Endodermal cell (in vitro differentiated cells): Measurements from ENCODE around the gene PDE7B. TPM values are rescaled to one million over a fixed set of nuclear protein-coding genes. Genes with fewer than 3 reads are reported as not detected.

Source experiments
- DNase-seq: peaks from one replicate; pipeline ENCODE4 v3.0.0-alpha.2; 2017
- H3K27ac ChIP-seq: 2 replicates; pipeline ENCODE4 v1.5.1; 2013; ENCODE audit warnings: mild to moderate bottlenecking, low read depth, low read length, moderate library complexity
- H3K27me3 ChIP-seq: 2 replicates; pipeline ENCODE4 v1.6.1; 2013; ENCODE audit warnings: mild to moderate bottlenecking, low read length, moderate library complexity; ENCODE audit not compliant: insufficient read depth, control insufficient read depth, poor library complexity, severe bottlenecking
- H3K36me3 ChIP-seq: 2 replicates; pipeline ENCODE4 v1.7.0; 2013; ENCODE audit warnings: mild to moderate bottlenecking, low read length, moderate library complexity; ENCODE audit not compliant: control insufficient read depth, insufficient read depth
- H3K4me1 ChIP-seq: one replicate; pipeline ENCODE4 v1.7.0; 2013; ENCODE audit warnings: low read length; ENCODE audit not compliant: control insufficient read depth, insufficient read depth
- H3K4me3 ChIP-seq: 2 replicates; pipeline ENCODE4 v1.5.1; 2013; ENCODE audit warnings: mild to moderate bottlenecking, low read length, moderate library complexity
- H3K9ac ChIP-seq: 2 replicates; pipeline ENCODE4 v1.6.1; 2013; ENCODE audit warnings: mild to moderate bottlenecking, low read length, moderate library complexity; ENCODE audit not compliant: poor library complexity, severe bottlenecking; ENCODE audit errors: extremely low read depth
- H3K9me3 ChIP-seq: 2 replicates; pipeline ENCODE4 v1.6.1; 2013; ENCODE audit warnings: mild to moderate bottlenecking, low read length, moderate library complexity; ENCODE audit not compliant: control insufficient read depth
- H3K27ac Mint-ChIP-seq: 2 replicates; pipeline ENCODE4 v1.8.0; 2020; ENCODE audit warnings: mixed read lengths
- H3K27me3 Mint-ChIP-seq: 2 replicates; pipeline ENCODE4 v1.8.0; 2021; ENCODE audit warnings: mild to moderate bottlenecking, mixed read lengths; ENCODE audit not compliant: insufficient read depth
- H3K36me3 Mint-ChIP-seq: 2 replicates; pipeline ENCODE4 v1.8.0; 2020; ENCODE audit warnings: low read depth, mixed read lengths
- H3K4me1 Mint-ChIP-seq: 2 replicates; pipeline ENCODE4 v1.8.0; 2020; ENCODE audit warnings: mixed read lengths
- H3K4me3 Mint-ChIP-seq: 2 replicates; pipeline ENCODE4 v1.8.0; 2020; ENCODE audit warnings: mild to moderate bottlenecking, moderate library complexity, mixed read lengths
- H3K9me3 Mint-ChIP-seq: 2 replicates; pipeline ENCODE4 v1.8.0; 2020; ENCODE audit warnings: mild to moderate bottlenecking, mixed read lengths
- WGBS, 2 experiments: methylation state at CpG; one replicate each; pipeline versions ENCODE4 v1.1.5 to v1.1.7; 2013; ENCODE audit warnings: missing lambda C conversion rate in 2 of 2, mixed read lengths in 1 of 2; ENCODE audit not compliant: insufficient coverage in 1 of 2, insufficient read length in 1 of 2; 5-methylcytosine and 5-hydroxymethylcytosine counted together
- total RNA-seq, 2 donors: library from RNA; stranded (reverse); fragmentation: NEBNext Ultra II Directional in 1 of 2; extraction: Animal tissue kit (Norgen Biotek cat#: 25700) in 1 of 2; gene quantifications; 2 replicates in 1 of 2; 3 replicates in 1 of 2; pipeline ENCODE4 v1.2.1, GENCODE V29; 2021
- TF ChIP-seq, protein P1 (sequence below): fragments of 200-600 bp; sonication (generic); conservative IDR thresholded peaks from 2 replicates; pipeline ENCODE4 v1.5.0; 2021; ENCODE audit warnings: antibody characterized with exemption, mild to moderate bottlenecking

PDE7B gene
- total RNA-seq, 2 donors from 2014 or later, result 0.26 TPM; not detected in 1

DNA sequence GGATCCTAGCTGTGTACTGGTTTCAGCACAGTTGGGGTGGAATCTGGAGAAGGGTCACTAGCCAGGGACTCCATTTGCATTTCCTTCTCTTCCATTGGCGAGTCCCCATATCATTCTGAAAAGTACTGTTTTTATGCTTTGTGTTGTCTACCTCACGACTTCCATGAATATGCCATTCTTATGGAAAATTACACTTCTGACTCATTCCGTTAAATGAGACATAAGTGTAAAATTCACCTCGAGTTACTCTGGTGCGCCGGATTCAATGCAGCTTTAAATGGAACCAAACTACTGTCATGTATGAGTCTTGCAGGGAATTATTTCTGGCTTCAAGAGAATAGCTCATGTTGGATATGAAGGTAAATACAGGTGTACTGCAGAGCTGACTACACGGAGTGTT, 99.2 kb downstream of the PDE7B start:
- H3K27ac Mint-ChIP-seq, result no peak overlapping the region
- WGBS, 2 experiments, result 90% methylated on average over 6 to 7 of the region's 7 CpGs

GRCh38 chr6:135951169-135951568, 99.7 kb downstream of the PDE7B start:
- H3K9me3 ChIP-seq, result no peaks in the 10 kb centered on the region
- Mint-ChIP-seq H3K9me3 (no peaks in the 10 kb centered on the region), H3K27ac (no peak overlapping the region), H3K36me3 (no peaks in the 10 kb centered on the region), H3K4me1 (no peaks in the 10 kb centered on the region), H3K4me3 (no peak overlapping the region), H3K27me3 (no peaks in the 10 kb centered on the region)
- H3K4me3 ChIP-seq, result no peak overlapping the region
- no peak overlapping the region for H3K27ac ChIP-seq
- H3K27me3 ChIP-seq, result no peaks in the 10 kb centered on the region
- H3K4me1 ChIP-seq, result no peaks in the 10 kb centered on the region
- TF ChIP-seq, protein P1, sequence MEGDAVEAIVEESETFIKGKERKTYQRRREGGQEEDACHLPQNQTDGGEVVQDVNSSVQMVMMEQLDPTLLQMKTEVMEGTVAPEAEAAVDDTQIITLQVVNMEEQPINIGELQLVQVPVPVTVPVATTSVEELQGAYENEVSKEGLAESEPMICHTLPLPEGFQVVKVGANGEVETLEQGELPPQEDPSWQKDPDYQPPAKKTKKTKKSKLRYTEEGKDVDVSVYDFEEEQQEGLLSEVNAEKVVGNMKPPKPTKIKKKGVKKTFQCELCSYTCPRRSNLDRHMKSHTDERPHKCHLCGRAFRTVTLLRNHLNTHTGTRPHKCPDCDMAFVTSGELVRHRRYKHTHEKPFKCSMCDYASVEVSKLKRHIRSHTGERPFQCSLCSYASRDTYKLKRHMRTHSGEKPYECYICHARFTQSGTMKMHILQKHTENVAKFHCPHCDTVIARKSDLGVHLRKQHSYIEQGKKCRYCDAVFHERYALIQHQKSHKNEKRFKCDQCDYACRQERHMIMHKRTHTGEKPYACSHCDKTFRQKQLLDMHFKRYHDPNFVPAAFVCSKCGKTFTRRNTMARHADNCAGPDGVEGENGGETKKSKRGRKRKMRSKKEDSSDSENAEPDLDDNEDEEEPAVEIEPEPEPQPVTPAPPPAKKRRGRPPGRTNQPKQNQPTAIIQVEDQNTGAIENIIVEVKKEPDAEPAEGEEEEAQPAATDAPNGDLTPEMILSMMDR, result no peak
- H3K9ac ChIP-seq, result no peak overlapping the region
- no peaks in the 10 kb centered on the region for H3K36me3 ChIP-seq
- WGBS, 2 experiments, result 85% methylated on average over 1 of the region's 1 CpG; no CpG with 5 or more reads in 1 of the 2 experiments
- DNase-seq, result no peak

More for the DNA sequence above, 99.2 kb downstream of the PDE7B start:
- TF ChIP-seq, protein P1, result no peak
- Histone ChIP-seq H3K4me1 (no peaks in the 10 kb centered on the region), H3K9me3 (no peaks in the 10 kb centered on the region), H3K27ac (no peak overlapping the region), H3K4me3 (no peak overlapping the region), H3K36me3 (no peaks in the 10 kb centered on the region), H3K27me3 (no peaks in the 10 kb centered on the region), H3K9ac (no peak overlapping the region)
- DNase-seq, result no peak
- H3K27me3 Mint-ChIP-seq, result no peaks in the 10 kb centered on the region
- H3K36me3 Mint-ChIP-seq, result no peaks in the 10 kb centered on the region
- H3K4me1 Mint-ChIP-seq, result no peaks in the 10 kb centered on the region
- H3K4me3 Mint-ChIP-seq, result no peak overlapping the region
- H3K9me3 Mint-ChIP-seq, result no peaks in the 10 kb centered on the region

- H3K9ac ChIP-seq, result no peak overlapping the region
- no peaks in the 10 kb centered on the region for H3K27me3 ChIP-seq
- Mint-ChIP-seq H3K27me3 (no peaks in the 10 kb centered on the region), H3K36me3 (no peaks in the 10 kb centered on the region), H3K4me1 (no peaks in the 10 kb centered on the region), H3K27ac (no peak overlapping the region), H3K9me3 (no peaks in the 10 kb centered on the region), H3K4me3 (no peak overlapping the region)
- H3K4me1 ChIP-seq, result no peaks in the 10 kb centered on the region
- H3K27ac ChIP-seq, result no peak overlapping the region
- WGBS, 2 experiments, result 86 to 91% methylated on average over 4 to 5 of the region's 5 CpGs
- H3K4me3 ChIP-seq, result no peak overlapping the region
- DNase-seq, result no peak
- TF ChIP-seq, protein P1, result no peak
- no peaks in the 10 kb centered on the region for H3K9me3 ChIP-seq
- H3K36me3 ChIP-seq, result no peaks in the 10 kb centered on the region
Observed at GRCh38 chr6:135953818-135954217, 102.3 kb downstream of the PDE7B start.
